ENCODE results near the gene VPS11.
"Not testable (repeated sequence)": the region's sequence is repeated elsewhere in the genome, so short reads cannot be mapped to it uniquely, and the experiment has no call there.

VPS11 gene

DNA sequence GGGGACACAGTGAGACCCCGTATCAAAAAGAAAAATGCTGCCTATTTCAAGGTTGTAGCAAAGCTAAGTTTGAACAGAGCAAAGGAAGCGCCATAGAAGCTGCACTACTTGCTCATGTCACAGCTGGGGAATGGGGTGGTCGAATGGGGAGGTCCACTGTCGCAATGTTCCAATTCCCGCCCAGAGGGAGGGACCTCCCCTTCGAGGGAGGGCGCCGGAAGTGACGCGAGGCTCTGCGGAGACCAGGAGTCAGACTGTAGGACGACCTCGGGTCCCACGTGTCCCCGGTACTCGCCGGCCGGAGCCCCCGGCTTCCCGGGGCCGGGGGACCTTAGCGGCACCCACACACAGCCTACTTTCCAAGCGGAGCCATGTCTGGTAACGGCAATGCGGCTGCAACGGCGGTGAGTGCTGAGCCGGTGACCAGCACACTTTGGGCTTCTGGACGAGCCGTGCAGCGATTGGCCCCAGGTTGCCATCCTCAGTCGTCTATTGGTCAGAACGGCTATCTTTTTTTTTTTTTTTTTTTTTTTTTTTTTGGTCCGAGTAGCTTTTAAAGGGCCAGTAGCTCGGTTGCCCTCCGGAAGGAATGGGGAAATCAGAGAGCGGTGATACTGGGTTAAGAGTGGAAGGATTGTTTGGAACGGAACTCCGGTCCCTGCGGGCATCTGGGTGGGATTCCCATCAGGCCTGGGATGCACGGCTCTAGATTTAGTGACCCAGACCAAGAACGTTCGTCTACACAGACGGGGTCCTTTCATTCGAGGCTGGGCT lies 17.2 kb downstream of the VPS11 start, which contains the start of gene HMBS:
Gene HMBS (plus strand): TSS at position 219 of the 774 bp plus-strand sequence. CDS start 153 bp downstream, at position 372.
- peak; percentile 96 for DNase-seq

DNA sequence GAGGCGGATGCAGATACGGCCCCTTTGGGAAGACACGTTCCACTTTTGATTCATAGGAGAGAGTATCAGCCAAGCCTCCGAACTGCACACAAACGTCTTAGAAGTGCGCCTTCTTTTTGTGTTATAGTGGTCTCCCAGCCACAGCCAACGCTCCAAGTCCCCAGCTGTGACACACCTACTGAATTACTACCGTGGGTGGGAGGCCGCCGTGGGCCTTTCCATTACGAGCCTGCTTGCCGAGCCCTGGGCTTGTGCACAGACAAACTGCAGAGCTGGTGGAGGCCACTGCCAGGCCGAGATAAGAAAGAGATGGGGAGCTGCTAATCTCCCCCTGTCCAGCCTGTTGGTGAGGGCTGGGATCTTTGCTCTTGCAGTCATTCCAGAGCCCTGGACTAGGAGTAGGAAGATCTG lies 17.8 kb downstream of the VPS11 start:
- DNase-seq: no peak

GRCh38 chr11:119087123-119087522 lies 19.5 kb downstream of the VPS11 start:
- no peak for DNase-seq

GRCh38 chr11:119087747-119088241 lies 20.2 kb downstream of the VPS11 start:
- no peak for DNase-seq

DNA sequence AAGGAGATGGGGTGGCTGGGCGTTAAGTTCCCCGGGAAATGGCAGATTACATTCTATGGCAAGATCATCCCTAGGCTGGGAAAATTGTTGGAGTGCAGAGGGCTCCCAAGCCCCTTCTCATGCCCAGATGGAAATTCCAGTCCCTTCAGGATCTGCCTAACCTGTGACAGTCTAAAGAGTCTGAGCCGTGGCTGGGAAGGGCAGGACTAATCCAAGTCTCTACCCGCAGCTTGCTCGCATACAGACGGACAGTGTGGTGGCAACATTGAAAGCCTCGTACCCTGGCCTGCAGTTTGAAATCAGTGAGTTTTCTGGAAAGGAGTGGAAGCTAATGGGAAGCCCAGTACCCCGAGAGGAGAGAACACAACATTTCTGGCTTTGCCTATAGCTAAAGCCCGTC lies 20.8 kb downstream of the VPS11 start:
- DNase-seq: no peak

GRCh38 chr11:119089319-119089718 lies 21.7 kb downstream of the VPS11 start:
- no peak for DNase-seq

DNA sequence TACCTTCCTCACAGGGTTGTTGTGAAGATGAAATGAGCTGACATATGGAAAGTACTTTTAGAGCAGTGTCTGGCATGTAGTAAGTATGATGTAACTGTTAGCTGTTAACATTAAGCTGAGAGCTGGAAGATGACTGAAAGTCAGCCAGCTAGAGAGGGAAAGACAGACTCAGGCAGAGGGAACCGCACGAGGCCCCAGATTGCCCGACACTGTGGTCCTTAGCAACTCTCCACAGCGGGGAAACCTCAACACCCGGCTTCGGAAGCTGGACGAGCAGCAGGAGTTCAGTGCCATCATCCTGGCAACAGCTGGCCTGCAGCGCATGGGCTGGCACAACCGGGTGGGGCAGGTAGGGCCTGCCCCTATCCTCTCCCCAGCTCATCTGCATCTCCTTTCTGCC lies 23.6 kb downstream of the VPS11 start:
- DNase-seq: no peak

- DNase-seq: no peak
Observed at GRCh38 chr11:119091966-119092879, 24.6 kb downstream of the VPS11 start.

DNA sequence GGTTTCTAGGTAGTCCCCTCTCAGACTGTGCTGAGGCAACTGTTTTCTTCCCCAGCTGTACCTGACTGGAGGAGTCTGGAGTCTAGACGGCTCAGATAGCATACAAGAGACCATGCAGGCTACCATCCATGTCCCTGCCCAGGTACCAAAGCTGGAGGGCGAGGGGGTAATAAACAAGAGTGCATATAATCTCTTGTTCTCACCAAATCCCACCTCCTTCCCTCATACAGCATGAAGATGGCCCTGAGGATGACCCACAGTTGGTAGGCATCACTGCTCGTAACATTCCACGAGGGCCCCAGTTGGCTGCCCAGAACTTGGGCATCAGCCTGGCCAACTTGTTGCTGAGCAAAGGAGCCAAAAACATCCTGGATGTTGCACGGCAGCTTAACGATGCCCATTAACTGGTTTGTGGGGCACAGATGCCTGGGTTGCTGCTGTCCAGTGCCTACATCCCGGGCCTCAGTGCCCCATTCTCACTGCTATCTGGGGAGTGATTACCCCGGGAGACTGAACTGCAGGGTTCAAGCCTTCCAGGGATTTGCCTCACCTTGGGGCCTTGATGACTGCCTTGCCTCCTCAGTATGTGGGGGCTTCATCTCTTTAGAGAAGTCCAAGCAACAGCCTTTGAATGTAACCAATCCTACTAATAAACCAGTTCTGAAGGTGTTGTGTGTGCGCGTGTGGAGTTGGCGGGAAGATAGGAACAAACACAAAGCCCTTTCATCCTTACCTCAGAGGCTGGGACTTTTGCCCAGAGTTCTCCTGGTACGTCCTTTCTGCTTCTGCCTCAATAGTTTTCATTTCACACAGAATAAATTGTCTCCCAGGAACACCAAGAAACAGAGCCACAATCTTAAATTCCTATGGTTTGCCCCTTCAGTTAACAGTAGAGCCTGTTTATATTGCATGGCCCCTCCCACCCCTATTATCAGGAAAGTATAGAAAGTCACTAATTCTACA lies 25.5 kb downstream of the VPS11 start:
- no peak for DNase-seq

DNA sequence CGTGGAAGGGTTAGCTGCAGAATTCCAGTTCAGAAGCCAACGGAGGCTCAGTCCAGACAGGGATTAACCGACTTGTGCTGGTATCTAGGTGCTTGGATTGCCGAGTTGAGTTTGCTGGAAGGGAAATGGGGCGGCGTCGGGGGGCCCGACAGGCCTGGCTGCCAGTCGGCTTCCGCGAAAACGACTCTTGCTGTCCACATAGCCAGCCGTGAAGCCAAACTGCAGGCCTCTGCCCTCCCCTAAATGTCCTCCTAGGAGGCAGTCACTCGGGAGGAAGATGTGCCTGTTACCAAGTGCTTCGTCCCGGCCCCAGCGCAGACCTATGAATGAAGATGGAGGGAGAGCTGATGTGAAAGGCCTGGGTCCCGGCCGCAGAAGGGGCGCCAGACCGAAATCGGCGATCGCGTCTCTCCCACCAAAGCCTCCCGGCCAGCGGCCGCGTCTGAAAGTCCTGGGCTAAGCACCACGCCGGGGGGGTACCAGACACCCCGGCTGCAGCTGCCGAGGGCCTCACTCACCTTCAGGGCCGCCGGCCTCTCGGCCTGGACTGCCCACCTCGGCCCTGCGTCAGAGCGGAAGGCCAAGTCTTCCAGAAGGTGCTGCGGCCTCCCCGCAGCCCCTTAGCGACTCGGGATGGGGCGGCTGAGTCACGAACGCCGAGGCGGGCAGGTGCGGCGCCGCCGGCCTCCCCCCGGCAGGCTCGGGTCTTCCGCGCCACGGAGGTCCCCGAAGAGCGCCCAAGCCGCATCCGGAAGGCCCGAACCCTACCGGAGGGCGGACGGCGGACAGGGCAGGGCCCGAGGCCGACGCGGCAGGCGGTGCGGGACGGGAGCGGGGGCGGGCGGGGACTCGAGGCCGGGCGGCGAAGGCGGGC lies 26.6 kb downstream of the VPS11 start:
- DNase-seq: peak; percentile 16

GRCh38 chr11:119094816-119095065 lies 27.1 kb downstream of the VPS11 start:
- DNase-seq: peak; percentile 85

DNA sequence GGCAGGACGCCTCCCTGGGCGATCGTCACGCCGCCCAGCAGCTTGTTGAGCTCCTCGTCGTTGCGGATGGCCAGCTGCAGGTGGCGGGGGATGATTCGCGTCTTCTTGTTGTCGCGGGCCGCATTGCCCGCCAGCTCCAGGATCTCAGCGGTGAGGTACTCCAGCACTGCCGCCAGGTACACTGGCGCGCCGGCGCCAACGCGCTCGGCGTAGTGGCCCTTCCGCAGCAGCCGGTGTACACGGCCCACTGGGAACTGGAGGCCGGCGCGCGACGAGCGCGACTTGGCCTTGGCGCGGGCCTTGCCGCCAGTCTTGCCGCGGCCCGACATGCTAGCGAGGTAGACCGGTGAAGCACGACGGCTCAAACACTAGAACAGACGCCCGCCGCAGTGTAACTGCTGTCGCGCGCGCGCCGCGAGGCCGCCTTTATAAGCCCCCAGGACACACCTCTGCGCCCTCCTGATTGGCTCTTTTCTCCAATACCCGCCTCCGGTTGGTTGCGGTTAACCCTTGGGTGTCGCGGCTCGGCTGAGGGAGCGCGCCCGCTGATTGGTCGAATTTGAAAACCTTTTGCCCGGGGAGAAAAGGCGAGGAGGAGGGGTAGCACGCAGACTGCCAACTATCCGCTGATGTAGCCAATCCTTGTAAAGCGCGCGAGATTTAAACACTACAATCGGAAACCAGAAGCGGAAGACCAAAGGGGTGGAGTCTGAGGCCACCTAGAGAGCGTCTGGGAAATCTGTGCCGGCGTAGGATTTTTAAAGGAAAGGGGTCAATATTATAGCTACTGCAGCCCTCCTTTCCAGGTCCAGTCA lies 27.7 kb downstream of the VPS11 start:
- DNase-seq: peak; percentile 100

DNA sequence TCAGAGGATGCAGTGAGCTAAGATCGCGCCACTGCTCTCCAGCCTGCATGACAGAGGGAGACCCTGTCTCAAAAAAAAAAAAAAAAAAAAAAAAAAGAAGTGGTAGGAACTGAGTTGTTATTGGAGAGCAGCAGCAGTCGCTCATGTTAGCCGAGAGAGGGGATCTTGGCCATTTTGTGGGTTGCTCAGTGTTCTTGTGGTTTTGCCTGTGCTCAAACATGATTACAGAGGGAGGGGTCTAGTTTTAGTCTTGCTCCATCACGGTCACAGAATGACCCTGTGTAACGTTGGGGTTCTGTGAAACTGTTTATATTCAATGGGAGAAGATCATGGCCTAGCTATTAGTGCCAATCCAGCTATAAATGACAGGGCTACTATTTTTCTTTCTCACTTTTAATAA lies 32.1 kb downstream of the VPS11 start:
- no peak for DNase-seq

DNA sequence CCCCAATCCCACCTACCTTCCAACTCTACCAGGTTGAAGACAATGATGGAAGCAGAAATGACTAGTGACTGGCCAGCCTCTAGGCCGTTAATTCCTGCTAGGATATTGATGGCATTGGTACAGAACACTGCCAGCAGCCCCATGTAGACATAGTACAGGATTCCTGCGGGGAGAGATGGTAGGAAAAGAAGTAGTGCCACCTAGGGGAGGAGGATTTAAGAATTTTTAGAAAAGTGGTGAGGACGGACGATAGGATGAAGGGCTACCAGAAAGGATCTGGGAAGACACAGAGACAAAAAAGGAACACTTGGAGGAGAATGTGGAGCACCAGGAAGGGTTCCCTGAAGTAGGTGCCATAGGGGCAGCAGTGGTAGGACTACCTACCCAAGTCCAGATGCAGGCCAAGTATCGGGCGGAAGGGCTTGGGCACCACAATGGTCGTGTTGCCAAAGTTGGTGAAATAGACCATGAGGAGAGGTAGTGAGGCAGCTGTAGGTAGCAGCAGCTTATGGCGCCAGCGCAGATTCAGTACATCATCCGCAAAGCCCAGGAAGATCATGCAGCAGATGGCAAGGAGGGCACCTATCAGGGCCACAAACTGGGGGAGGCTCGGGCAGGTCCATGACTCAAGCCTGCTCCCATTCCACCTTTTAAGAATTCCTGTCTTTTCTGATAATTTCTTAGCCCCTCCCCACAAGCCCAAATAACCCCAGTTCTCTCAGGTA lies 32.8 kb downstream of the VPS11 start:
- no peak for DNase-seq

GRCh38 chr11:119100994-119101758 lies 33.6 kb downstream of the VPS11 start:
- DNase-seq: no peak

DNA sequence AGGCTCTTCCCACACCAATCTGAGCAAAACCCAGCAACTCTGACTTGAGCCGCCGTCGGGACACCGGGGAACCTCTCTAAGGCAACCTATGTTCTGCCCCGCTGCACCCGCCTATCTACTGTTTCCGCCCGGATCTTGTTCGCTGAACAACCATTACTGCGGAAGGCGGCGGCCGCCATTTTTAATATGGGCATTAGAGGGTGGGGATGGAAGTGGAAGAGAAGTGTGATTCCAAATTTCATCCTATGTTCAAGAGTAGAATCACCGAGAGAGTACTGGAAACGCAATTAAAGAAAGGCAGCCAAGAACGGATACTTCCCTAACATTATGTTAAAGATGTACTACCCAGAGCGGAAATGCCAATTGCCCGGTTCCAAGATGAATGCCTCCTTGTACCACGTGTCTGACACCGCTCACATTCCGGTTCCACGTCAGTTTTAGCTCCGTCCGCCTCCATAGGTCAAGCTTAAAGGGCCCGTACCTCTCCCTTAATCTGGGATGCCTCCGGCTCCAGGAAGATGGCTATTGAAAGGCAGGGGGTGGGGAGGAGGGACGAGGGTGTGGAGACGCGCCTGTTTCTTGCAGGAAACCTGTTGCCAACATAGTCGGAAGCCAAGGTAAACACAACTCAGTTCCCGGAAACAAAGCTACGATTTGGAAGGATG lies 34.3 kb downstream of the VPS11 start, which contains the start of gene DPAGT1:
Gene DPAGT1 (minus strand): TSS at position 95 of the 665 bp plus-strand sequence. CDS start 198 bp downstream, outside the sequence.
- peak; percentile 97 for DNase-seq

GRCh38 chr11:119103161-119103664 lies 35.6 kb downstream of the VPS11 start:
- DNase-seq: not testable (repeated sequence)

DNA sequence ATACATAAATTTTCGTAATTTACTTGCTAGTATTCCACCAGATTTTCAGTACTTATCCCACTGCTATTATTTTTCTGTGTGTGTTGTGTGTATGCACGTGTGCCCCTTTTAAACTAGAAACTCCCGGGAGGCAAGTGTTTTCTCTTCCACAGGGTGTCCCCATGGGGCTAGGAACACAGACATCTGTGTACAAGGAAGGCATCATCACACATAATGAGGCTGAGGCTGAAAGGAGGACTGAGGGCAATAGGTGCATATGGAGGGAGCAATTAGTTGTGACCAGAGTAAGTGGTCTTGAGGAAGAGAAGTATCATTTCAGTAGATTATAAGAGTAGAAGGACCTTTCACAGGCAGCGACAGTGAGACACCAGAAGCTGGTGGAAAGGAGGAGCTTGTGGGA lies 36.2 kb downstream of the VPS11 start:
- no peak for DNase-seq
